Activated T-cell treated with anti-CD3 and anti-CD28 coated beads for 1 hour (primary cell): ENCODE data around the gene GNB1.

Experiments used
- DNase-seq: peaks from one replicate; pipeline ENCODE4 v3.0.0-alpha.2; 2020; ENCODE audit warnings: low read depth

GNB1 gene

DNA sequence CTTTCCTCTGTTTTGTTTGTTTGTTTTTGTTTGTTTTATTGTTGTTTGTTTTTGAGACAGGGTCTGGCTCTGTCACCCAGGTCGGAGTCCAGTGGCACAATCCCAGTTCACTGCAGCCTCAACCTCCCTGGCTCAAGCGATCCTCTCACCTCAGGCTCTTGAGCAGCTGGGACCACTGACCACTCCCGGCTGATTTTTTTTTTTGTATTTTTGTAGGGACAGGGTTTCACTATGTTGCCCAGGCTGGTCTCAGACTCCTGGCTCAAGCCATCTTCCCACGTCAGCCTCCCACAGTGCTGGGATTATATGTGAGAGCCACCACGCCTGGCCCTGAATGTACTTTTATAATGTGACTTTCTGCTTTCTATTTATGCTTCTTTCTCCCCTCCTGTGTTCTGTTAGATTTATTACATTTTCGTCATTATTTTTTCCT lies 19.2 kb upstream of the GNB1 start:
- DNase-seq = no peak

DNA sequence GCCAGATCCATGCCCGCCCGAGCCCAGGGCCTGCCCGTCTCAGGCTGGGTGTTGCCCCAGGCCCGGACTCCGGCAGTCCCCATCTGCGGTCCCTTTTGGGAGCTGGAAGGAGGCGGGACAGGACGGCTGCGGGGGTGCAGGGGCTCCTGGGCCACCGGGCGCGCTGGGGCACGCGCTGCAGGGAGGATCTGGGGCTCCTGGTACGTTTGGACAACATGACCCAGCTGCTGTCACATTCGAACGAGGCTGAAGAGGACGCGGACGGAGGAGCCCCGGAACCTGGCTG lies 17.6 kb upstream of the GNB1 start:
- DNase-seq = no peak

DNA sequence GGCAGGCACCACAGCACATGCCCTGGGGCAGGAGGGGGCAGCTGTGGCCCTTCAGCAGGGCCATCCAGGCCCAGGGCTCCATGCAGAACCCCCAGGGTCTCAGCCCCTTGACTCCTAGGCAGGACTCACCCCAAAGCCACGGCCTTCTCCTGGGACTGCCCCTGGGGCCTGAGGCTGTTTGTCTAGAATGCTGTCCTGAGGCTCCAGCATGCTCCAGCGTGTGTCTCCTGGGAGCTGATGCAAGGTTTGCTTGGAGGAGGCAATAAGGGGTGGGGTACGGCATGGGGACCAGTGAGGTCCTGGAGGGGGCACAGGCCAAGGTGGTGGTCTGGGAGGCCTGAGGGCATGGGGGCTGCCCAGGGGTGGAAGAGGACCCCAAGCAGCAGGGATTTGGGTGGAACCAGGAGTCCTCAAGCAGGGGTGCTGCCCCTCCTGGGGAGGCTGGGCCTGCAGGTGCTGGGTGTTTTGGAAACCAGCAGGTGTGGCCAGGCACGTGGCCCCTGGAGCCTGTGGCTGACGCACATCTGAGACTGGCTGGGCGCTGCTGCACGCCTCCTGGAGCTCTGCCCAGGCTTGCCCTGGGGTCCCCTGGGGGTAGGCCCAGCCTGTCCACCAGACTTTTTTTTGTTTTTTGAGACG lies 16.3 kb upstream of the GNB1 start:
- DNase-seq = no peak

DNA sequence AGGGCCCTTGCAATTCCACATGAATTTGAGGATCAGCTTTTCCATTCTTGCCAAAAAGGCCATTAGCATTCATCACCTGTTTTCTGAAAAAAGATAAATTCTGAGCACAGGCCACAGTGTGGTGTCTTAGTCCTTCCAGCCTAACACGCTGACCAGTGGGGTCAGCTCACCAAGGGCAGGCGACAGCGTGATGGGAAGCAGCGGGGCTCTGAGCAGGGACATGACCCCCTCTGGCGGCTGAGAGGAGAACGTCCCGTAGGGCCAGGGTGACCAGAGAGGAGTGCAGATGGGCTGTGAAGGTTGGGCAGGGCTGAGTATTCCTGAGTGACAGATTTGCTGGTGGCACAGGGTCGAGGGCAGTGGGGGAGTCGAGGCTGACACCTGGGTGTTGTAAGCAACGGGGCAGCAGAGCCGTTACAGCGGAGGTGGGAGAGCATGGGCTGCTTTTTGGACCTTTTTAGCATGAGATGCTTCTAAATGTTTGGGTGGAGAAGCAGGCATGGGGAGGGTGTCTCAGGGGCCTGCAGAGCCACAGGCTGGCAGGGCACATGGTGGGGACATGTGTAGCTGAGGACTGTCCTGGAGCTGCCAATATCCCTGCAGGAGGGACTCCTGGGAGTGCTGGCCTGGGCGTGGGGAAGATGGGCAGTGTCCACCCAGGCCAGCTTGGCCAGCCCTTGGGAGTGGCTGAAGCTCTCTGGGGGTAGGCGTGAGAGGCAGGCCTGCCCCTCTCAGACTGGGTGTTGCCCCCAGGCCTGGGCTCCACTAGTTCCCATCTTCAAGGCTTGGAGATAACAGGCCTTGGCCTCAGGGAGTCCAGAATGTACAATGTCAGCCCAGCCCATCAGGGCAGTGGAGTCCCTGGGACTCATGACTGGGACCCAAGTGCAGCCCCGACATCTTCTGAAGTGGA lies 15.6 kb upstream of the GNB1 start:
- peak; percentile 52 for DNase-seq

DNA sequence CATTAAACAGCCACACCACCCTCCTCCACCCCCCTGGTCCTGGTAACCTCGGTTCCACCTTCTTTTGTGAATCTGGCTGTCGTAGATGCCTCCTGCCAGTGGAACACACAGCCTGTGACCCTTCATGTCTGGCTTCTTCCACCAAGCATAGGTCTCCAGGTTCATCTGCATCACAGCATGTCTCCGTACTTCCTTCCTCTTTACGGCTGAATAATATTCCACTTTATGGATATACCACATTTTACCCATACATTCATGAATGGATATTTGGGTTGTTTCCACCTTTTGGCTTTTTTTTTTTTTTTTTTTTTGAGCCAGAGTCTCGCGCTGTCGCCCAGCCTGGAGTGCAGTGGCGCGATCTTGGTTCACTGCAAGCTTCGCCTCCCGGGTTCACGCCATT lies 12.3 kb upstream of the GNB1 start:
- DNase-seq = no peak

DNA sequence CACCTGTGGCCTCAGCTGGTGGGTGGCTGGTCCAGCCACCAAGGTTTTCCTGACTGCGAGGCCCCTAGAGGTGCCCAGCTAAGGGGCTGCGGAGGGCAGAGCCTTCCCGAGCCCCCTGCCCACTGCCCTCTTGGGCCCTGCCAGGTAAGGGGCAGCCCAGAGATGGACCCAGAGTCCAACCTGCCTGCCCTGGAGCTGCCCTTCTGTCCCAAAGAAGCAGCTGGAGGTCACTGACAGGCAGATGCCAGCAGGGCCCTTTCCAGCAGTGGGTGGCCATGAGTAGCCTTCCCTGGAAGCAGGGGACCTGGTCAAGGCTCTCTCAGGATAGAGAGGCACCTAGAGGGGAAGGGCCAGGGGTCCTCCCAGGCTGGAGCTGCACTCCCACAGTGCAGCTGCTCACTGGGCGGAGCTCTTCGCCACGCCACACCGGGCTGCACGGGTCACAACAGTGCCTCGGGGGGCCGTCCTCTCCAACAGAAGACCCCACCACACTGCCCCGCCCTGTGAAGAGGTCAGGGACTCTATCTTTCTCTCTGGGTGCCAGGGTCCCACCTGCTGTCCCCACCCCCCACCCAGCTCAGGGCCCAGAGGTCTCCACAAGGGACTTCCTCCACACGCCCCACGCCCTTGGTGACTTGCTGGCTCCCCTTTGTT lies 10.9 kb upstream of the GNB1 start:
- no peak for DNase-seq

DNA sequence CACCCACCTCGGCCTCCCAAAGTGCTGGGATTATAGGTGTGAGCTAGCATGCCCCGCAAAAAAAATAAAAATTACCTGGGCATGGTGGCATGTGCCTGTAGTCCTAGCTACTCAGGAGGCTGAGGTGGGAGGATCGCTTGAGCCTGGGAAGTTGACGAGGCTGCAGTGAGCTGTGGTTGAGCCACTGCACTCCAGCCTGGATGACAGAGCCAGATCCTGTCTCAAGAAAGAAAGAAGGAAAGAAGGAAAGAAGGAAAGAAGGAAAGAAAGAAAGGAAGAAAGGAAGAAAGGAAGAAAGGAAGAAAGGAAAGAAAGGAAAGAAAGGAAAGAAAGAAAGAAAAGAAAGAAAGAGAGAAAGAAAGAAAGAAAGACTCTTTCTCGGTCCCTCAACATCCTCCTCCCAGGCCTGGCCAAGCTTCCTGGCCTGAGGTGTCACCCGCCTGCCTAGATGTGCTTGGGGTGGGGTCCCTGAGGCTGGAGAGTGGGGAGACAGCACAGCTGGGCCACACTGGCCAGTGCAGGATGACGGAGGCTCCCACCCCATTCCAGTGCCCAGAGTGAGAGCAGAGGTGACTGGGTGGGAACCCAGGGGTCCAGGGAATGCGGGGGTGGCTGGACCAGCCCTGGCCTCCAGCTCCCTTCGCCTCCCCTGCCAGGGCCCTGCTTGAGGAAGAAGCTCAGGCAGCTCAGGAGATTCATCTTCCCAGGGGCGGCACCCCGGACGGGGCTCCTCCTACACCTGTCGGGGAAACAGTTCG lies 10.2 kb upstream of the GNB1 start:
- no peak for DNase-seq

DNA sequence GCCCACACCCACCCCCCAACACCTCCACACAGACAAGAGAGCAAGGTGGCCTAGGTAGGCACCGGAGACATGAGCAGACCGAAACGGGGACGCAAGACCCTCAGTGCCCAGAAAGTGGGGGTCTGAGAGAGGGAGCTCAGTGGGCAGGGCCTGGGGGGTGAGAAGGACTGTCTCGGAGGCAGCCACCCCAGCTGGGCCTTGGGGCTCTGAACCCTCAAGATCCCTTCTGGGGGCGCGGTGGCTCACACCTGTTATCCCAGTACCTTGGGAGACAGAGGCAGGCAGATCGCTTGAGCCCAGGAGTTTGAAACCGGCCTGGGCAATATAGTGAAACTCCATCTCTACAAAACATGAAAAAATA lies 9.1 kb upstream of the GNB1 start:
- DNase-seq = no peak

DNA sequence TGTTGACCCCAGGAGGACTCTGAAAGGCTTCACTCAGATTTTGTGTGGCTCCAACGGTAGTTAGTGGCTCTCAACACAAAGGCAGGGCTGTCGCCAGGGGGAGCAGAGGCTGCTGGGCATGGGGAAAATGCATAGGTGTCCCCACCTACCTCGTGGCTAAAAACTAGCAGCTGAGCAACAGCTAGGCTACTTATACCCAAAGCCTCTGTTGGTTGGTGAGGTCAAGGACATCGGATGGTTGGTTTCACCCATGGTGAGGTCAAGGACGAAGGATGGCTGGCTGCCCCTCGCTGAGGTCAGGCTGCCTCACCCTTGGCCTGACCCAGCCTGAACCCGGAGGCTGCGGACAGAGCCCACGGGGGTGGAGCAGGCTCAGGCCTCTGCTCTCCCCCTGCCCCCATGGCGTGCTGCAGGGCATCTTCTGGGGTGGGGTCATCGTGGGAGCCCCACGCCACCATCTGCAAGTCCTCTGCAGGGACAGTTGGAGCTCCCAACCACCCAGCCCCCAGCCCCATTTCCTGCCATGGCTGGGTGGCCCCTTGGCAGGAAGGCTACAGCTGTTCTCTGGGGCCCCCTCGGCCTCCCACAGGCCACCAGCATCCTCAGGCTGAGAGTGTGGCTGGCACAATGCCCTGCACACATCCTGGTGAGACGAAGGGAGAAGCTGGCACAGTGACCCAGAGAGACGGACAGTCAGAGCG lies 8.5 kb upstream of the GNB1 start:
- DNase-seq = no peak

DNA sequence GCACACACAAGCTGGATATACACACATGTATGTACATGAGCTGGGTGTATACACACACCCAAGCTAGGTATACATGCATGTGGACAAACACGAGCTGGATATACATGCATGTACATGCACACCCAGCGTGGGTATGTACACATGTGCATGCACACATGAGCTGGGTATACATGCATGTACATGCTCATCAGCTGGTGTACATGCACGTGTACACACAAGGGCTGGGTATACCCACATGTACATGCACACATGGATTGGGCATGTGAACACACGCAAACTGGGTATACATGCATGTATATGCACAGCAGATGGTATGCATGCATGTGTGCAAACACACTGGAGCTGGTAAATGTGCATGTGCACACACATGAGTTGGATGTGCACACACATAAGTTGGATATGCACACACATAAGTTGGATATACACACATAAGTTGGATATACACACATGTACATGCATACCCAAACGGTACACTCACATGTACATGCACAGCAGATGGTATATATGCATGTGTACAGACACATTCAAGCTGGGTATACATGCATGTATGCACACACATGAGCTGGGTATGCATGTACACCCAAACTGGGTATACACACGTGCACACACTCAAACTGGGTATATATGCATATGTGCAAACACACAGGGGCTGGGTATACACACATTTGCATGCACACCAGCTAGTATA lies 7.5 kb upstream of the GNB1 start:
- no peak for DNase-seq

DNA sequence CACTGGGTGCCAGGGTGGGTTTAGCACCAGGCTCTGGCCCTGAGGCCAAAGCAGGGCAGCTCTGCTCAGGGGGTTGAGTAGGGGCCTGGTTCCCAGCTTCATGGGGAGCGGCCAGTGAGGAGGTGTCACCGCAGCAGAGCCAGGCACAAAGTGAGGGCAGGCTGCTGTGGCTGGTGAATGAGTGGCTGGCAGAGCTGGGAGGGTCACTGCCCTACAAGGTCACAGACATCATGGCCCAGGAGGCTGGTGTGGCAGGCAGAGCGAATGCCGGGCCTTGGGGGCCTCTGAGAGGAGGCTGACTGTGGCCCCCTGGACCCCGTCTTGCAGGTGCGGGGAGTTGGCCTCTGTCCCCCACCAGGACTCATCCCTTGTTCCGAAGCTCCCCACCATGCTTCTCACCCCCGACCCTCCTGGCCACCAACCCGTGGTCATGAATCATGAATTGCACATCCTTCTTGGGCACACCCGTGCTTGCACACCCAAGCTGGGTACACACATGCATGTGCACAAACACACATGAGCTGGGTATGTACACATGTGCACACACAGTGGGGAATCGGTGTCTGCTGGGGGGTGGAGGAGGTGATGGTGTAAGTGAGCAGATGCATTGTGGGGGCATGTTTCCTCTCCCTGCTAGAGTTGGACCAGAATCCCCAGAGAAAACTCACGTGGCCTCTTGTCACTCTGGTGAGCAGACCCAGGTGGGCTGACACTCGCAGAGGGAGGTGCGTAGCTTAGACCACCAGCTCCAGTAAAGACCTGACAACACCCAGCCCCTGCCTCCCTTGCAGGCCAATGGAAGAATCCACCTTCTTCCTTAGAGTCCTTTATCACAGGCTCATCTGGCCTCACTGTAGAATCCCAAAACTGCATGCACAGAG lies 4.8 kb upstream of the GNB1 start:
- no peak for DNase-seq

DNA sequence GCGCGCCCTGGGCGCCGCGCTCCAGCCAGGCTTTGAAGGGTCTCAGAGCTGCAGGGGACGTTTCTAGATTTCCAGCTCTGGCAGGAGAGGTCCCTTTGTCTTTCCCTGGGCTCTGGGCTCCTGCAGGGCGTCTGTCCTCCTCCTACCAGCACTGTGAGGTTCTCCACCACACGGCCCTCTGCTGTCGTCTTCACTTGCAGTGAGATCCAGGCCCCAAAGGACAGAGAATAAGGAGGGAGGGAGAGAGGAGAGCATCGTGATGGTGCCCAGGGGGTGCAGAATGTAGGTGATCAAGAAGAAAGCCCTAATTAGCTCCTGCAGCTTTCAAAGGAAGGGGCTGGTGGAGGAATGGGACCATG lies 4.2 kb upstream of the GNB1 start:
- no peak for DNase-seq

DNA sequence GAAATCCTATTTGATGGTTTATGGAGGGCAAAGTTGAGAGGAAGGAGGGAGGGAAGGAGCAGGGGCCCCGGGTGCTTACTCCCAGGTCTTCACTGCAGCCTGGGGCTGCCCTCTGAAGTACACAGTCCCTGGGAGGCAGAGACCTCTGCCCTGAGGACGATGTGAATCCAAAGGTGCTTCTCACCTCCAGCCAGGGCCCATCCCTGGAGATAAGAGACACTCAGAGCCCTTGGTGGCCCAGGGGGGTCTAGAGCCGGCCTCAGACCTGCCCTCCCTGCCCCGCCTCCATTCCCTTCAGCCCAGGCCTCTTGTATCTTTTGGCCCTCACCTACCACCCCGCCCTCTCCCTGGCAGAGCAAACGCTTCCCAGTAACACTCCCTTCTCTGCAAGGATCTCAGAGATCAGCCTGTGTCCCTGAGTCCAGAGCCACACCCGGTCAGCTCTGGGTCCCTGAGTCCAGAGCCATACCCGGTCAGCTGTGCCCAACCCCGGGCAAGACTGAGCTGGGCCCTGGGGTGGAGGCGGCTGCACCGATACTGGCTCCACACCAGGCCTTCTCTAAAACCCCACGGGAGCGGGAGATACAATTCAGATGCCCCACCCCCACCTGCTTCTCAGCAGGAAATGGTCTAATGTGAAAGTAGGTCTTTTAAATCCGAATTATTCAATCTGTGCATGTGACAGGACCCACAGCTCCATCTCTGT lies 3.6 kb upstream of the GNB1 start:
- DNase-seq = no peak

DNA sequence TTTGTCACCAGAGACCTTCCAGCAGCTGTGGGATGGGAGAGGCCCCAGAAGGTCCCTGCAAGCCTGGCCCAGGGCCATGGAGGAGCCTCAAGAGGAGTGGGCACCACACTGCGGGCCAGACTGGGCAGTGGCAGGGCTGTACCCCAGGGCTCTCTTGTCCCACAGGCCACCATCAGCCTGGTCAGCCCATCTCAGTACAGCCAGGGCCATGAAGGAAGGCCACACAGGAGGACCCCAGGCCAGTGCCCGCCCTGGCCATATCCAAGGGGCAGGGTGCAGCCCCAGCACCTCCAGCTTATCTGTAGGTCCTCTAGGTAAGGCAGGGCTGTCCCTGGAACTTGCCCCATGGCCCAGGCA lies 3.1 kb upstream of the GNB1 start:
- no peak for DNase-seq

DNA sequence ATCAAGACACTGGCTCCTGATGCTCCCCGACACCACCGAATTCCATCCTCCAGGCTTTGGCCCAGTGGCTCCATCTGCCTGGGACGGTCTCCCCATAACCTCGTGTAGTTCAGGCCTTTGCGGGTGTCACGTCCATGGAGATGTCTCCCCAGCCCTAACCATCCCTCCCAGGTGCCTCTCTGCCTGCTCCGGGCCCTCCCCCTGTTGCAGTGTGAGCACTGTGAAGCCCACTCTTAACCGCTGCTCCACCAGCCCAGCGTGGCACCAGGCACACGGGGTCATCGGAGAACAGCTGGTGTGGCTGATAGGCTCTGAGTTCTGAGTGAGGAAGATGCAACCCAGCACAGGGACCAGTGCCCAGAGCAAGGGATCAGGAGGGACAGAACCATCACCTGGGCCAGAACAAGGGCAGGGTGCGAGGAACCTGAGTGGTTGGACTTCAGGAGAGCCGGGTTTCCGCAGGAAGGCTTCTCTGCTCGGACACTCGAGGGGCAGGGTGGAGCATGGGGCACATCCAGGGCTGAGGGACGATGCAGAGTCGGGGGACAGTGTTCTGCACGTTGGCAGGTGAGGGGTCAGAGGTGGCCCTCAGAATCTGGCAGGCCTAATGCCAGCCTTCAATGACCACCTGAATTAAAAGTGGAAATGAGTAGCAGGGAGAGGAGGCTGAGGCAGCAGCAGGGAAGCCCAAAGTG lies 2.6 kb upstream of the GNB1 start:
- DNase-seq = no peak

DNA sequence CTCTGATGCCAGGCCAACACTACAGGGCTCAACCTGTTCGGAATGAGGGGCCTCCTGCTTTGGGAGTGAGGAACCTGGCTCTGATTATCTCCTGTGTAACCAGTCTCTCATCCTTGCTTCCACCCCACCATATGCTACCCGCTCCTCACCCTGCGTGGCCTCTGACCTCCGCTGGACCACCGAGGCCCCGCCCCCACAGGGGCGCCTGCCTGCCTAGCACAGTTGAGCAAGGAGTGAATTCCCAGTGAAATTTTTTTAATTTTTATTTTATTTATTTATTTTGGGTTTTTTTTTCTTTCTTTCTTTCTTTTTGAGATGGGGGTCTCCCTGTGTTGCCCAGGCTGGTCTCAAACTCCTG lies 1.9 kb upstream of the GNB1 start:
- DNase-seq = no peak

DNA sequence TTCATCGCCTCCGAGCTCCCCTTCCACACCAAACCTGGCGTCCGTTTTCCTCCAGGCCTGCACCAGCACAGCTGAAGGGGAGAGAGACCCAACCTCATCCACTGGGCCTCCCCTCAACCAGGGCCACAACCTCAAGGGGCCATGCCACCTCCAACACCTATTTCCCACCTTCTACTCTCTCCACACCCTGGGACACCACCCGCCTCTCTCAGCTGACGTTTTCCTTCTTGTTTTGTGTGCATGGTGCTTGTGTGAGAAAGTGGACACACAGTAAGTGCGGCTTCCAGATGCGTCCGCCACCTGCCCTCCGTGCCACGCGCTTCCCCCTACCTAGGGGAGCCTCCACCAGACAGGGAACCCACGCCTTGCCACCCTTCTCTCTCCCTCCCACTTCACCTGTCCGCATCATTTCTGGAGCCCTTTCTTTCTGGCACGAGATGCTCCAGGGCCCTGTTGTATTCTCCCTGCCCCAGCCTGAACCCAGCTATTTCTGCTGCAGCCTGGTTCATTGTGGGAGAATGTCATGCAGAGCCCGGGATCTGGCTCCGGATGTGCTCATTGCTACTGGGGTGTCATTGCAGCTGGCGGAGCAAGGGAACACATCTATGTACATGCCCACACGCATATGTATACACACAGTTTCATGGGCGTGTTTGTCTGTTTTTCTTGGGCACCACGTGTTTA lies 1.3 kb upstream of the GNB1 start:
- no peak for DNase-seq

DNA sequence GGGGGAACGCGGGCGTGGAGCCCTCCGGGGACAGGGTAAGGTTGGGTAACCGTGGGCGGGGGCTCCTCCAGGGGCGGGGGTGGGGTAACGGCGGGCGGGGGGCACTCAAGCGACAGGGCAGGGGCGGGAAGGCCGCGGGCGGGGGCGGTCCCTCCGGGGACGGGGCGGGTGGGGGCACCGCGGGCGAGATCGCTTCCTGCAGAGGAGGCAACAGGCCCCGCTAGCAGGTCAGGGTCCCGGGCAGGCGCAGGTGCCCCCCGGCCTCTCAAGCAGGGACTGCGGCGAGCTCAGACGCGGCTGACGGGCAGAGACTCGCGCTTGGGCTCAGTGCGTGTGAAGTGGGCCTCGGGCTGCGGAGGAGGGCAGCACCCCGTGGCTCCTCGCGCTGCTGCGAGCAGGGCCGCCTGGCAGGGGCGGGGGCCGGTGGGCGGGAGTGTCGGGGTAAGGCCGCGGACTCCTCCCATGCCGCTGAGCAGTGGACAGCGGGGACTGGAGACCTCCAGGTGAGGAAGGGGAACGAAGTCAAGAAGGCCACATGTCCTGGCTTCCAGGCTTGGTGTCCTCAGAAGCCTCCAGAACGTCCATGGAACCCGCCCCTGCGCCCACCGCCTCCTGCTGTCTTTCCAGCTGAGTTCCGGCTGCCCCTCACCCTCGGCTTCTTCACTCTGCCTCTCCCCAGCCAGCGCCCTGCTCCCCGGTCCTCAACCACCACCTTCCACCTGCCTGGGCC lies 627 bp upstream of the GNB1 start:
- peak; percentile 74 for DNase-seq
